Esophagus squamous epithelium (tissue), 4 donors: ENCODE measurements around the gene ZNF106.

ENCODE experiments used
- POLR2A ChIP-seq, 4 donors: fragments of 450-650 bp; IDR thresholded peaks; one replicate each; pipeline ENCODE4 v1.6.1; 2017; ENCODE audit warnings: antibody characterized with exemption in 4 of 4, mild to moderate bottlenecking in 4 of 4, moderate library complexity in 3 of 4
- TF ChIP-seq, protein P1 (sequence below), 6 experiments: fragments of 450-650 bp in 4 of 6; fragments of 200-600 bp in 2 of 6; sonication (generic) in 2 of 6; IDR thresholded peaks; one replicate each; pipeline ENCODE4 v1.5.1; 2016 to 2019; ENCODE audit warnings: antibody characterized with exemption in 6 of 6, mild to moderate bottlenecking in 4 of 6, moderate library complexity in 4 of 6

DNA sequence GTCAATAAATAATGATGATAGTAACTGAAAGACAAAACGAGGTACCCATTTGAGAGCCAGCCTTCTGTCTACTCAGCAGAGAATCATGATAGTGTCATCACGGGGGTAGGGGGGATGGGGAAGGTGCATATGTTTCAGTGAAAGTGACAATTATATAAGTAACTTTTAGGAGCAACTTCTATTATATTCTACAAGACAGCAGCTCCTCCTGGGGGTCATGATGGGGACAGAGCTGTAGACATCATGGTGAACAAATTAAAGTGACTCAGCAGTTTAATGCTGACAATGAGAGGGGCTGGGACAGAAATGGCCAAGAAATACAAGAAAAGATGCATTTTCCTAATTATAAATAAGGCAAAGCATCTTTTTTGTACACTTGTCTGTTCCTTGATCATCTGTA is 119.8 kb downstream of the ZNF106 start:
- TF ChIP-seq, protein P1, sequence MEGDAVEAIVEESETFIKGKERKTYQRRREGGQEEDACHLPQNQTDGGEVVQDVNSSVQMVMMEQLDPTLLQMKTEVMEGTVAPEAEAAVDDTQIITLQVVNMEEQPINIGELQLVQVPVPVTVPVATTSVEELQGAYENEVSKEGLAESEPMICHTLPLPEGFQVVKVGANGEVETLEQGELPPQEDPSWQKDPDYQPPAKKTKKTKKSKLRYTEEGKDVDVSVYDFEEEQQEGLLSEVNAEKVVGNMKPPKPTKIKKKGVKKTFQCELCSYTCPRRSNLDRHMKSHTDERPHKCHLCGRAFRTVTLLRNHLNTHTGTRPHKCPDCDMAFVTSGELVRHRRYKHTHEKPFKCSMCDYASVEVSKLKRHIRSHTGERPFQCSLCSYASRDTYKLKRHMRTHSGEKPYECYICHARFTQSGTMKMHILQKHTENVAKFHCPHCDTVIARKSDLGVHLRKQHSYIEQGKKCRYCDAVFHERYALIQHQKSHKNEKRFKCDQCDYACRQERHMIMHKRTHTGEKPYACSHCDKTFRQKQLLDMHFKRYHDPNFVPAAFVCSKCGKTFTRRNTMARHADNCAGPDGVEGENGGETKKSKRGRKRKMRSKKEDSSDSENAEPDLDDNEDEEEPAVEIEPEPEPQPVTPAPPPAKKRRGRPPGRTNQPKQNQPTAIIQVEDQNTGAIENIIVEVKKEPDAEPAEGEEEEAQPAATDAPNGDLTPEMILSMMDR (IDR thresholded peaks at IDR 0.05): no peak
- no peak for TF ChIP-seq POLR2A (IDR thresholded peaks at IDR 0.05)
